ENCODE data around the gene GRHPR.

Gene GRHPR

DNA sequence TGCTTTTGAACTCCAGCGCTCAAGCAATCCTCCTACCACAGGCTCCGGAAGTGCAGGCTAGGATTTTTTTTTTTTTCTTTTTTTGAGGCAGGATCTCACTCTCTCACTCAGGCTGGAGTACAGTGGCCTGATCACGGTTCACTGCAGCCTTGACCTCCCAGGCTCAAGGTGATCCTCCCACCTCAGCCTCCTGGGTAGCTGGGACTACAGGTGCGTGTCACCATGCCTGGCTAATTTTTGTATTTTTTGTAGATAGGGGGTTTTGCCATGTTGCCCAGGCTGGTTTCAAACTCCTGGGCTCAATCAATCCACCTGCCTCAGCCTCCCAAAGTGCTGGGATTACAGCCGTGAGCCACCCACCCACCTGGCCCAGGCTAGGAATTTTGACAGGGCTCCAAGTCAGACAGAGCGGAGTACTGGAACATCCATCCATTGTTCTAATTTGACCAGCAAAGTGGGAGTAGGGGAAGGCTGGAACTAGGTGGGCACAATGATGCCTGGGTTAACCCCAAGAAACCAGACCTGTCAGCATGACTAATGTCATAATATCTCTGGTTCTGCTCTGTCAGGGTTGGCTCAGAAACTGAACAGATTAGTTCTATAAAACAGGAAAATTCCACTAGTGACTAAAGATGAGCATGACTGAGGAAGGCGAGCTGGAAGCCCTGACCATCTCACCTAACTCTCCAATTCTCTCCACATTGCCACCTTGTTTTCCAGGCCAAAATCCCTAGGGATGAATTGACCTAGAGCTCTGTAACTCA, 33.6 kb downstream of the GRHPR start:
- intact Hi-C loops (cut with DNase I; ENCODE audit: low total_unique reads), result no loop called here

DNA sequence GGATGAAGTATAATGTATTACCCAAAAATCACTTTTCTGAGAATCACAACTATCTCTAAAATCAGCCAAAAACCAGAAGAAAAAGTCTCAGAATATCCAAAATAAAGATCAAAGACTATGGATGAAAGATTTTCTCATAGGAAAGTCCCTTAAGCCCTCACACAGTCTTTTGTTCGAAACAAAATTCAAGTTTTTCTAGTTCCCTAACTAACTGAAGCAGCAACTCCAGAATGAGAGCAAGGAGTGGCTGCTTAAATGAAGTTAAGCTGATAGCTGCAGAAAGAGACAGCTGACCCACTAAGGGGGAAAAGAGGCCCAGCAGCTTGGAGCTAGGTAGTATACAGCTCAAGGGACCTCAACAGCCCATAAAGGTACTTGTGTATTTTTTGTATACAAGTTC, 34.3 kb downstream of the GRHPR start:
- Histone ChIP-seq H3K27ac (no peak overlapping the region), H3K36me3 (peaks cover 0 to 8% (median 0%) of the 10 kb centered on the region in 3 donors), H3K4me3 (no peak overlapping the region), H3K4me1 (peaks cover 0 to 37% (median 17%) of the 10 kb centered on the region in 4 donors), H3K9me3 (no peaks in the 10 kb centered on the region), H3K27me3 (no peaks in the 10 kb centered on the region)
- no peak for TF ChIP-seq CTCF (IDR thresholded peaks at IDR 0.05)
- no peak for DNase-seq
- intact Hi-C loops (cut with DNase I; ENCODE audit: low total_unique reads), result no loop called here

More for the DNA sequence above, 33.6 kb downstream of the GRHPR start:
- H3K9me3 ChIP-seq, result no peaks in the 10 kb centered on the region
- H3K36me3 ChIP-seq, result peaks cover 0 to 8% (median 0%) of the 10 kb centered on the region in 3 donors
- H3K27me3 ChIP-seq, result no peaks in the 10 kb centered on the region
- no peak overlapping the region for H3K27ac ChIP-seq
- TF ChIP-seq CTCF (IDR thresholded peaks at IDR 0.05), result no peak
- H3K4me3 ChIP-seq, result no peak overlapping the region
- peaks cover 0 to 37% (median 15%) of the 10 kb centered on the region in 4 donors for H3K4me1 ChIP-seq
- no peak for DNase-seq

- no peaks in the 10 kb centered on the region for H3K27me3 ChIP-seq
- H3K36me3 ChIP-seq, result no peaks in the 10 kb centered on the region
- peaks cover 0 to 45% (median 26%) of the 10 kb centered on the region in 4 donors for H3K4me1 ChIP-seq
- no peak for DNase-seq
- peak overlapping the region; percentile 99 to 100 for H3K27ac ChIP-seq
- no peak for TF ChIP-seq CTCF (IDR thresholded peaks at IDR 0.05)
- no peaks in the 10 kb centered on the region for H3K9me3 ChIP-seq
- H3K4me3 ChIP-seq, result peak overlapping the region; percentile 92 to 98
- intact Hi-C loops (cut with DNase I; ENCODE audit: low total_unique reads), result no loop called here
These were observed 41.5 kb downstream of the GRHPR start for GRCh38 chr9:37464006-37464405.

DNA sequence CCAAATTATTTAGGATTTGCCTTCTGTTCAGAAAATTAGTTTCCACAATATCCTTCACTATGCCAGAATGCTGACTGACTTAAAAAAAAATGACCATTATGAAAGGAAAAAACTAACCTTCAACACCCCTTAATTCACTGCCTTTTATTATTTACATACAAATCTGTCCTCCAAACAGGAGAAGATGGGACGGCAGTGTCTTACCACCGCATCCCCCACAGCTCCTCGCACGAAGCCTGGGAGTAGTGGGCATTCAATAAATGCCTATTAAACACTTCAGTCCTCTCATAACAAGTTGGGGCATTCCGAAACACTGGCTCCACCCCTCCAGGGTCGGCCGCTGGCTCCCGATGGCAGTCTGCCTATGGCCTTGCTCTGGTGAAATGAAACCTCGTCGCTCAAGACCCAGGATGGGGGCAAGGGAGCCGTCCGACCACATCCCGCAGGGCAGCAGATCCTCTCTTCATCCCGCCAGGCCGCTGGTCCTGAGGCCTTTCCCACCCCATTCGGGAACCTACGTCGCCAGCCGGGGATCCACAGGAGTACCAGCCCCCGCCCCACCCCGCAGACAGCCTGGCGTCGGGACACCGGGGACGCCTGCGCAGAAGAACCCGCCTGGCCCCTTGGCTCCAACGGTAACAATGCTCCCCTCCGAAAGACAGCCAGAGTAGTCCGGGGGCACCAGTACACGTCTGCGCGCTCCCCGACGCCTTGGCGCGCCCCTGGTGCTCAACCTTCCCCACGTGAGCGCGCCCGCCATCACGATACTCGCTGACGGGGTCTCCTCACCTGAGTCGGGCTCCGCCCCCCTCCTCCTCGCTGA, 42.1 kb downstream of the GRHPR start:
- H3K36me3 ChIP-seq, result no peaks in the 10 kb centered on the region
- peaks cover 0 to 45% (median 26%) of the 10 kb centered on the region in 4 donors for H3K4me1 ChIP-seq
- no peak for TF ChIP-seq CTCF (IDR thresholded peaks at IDR 0.05)
- peak overlapping the region; percentile 92 to 98 for H3K4me3 ChIP-seq
- DNase-seq, result peak; percentile 75 to 90
- H3K27me3 ChIP-seq, result no peaks in the 10 kb centered on the region
- intact Hi-C loops (cut with DNase I; ENCODE audit: low total_unique reads), result no loop called here
- no peaks in the 10 kb centered on the region for H3K9me3 ChIP-seq
- H3K27ac ChIP-seq, result peak overlapping the region; percentile 99 to 100

GRCh38 chr9:37465249-37466036, 42.9 kb downstream of the GRHPR start, which contains the start of gene ZBTB5:
Gene ZBTB5, minus strand, starts transcription at chr9:37465450. Its CDS starts 22,899 bp downstream, at chr9:37442551.
- TF ChIP-seq CTCF (IDR thresholded peaks at IDR 0.05), result no peak
- intact Hi-C loops (cut with DNase I; ENCODE audit: low total_unique reads), result no loop called here
- DNase-seq, result peak; percentile 100
- Histone ChIP-seq H3K27me3 (no peaks in the 10 kb centered on the region), H3K36me3 (no peaks in the 10 kb centered on the region), H3K27ac (peak within 1 kb of the TSS; percentile 99 to 100), H3K4me3 (peak within 1 kb of the TSS; percentile 92 to 98), H3K4me1 (peaks cover 0 to 45% (median 23%) of the 10 kb centered on the region in 4 donors), H3K9me3 (no peaks in the 10 kb centered on the region)

Measured in tibial artery (tissue), 4 donors.